Stomach (tissue), 4 donors: Measurements from ENCODE around the gene APLF.

Experiments used
- EP300 ChIP-seq: sonication (generic); formaldehyde crosslinking; IDR thresholded peaks from one replicate; pipeline ENCODE4 v1.6.1; 2017; ENCODE audit warnings: antibody characterized with exemption
- POLR2A ChIP-seq, 4 donors: fragments of 450-650 bp; IDR thresholded peaks; one replicate each; pipeline ENCODE4 v1.6.1; 2016; ENCODE audit warnings: antibody characterized with exemption in 4 of 4, control low read depth in 2 of 4, mild to moderate bottlenecking in 1 of 4, moderate library complexity in 1 of 4
- POLR2AphosphoS5 ChIP-seq, 3 donors: sonication (generic); formaldehyde crosslinking; IDR thresholded peaks; one replicate each; pipeline ENCODE4 v1.6.1; 2016; ENCODE audit warnings: antibody characterized with exemption in 3 of 3
- TF ChIP-seq, protein P1 (sequence below), 7 experiments: fragments of 450-650 bp in 4 of 7; fragments of 200-600 bp in 3 of 7; sonication (generic) in 3 of 7; IDR thresholded peaks; one replicate each; pipeline ENCODE4 v1.5.1; 2016 to 2019; ENCODE audit warnings: antibody characterized with exemption in 7 of 7, control low read depth in 2 of 7, mild to moderate bottlenecking in 1 of 7

DNA sequence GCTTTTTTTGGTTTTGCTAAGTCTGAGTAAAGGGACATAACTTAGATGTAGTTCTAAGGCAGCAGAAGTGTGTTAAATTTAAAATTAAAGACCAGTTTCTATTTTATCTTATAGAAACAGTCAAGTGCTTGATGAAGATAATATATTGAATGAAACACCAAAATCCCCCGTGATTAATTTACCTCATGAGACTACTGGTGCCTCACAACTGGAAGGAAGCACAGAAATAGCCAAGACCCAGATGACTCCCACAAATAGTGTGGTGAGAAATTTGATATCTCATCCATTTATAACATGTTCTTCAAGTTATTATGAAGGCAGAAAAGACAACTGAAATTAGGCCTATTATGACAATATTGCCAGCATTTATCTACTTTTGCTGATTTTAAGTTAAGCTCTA lies 45.6 kb downstream of the APLF start:
- TF ChIP-seq, protein P1, sequence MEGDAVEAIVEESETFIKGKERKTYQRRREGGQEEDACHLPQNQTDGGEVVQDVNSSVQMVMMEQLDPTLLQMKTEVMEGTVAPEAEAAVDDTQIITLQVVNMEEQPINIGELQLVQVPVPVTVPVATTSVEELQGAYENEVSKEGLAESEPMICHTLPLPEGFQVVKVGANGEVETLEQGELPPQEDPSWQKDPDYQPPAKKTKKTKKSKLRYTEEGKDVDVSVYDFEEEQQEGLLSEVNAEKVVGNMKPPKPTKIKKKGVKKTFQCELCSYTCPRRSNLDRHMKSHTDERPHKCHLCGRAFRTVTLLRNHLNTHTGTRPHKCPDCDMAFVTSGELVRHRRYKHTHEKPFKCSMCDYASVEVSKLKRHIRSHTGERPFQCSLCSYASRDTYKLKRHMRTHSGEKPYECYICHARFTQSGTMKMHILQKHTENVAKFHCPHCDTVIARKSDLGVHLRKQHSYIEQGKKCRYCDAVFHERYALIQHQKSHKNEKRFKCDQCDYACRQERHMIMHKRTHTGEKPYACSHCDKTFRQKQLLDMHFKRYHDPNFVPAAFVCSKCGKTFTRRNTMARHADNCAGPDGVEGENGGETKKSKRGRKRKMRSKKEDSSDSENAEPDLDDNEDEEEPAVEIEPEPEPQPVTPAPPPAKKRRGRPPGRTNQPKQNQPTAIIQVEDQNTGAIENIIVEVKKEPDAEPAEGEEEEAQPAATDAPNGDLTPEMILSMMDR (IDR thresholded peaks at IDR 0.05): no peak
- TF ChIP-seq POLR2A (IDR thresholded peaks at IDR 0.05): no peak
- TF ChIP-seq POLR2AphosphoS5 (IDR thresholded peaks at IDR 0.05): no peak
- TF ChIP-seq EP300: no peak
